ENCODE data around the gene FBRS.
A peak's percentile ranks its signal among the peaks of the same experiment; 100 is the strongest.

The FBRS gene

GRCh38 chr16:30645727-30646126, 12.5 kb upstream of the FBRS start:
- no peak for DNase-seq

DNA sequence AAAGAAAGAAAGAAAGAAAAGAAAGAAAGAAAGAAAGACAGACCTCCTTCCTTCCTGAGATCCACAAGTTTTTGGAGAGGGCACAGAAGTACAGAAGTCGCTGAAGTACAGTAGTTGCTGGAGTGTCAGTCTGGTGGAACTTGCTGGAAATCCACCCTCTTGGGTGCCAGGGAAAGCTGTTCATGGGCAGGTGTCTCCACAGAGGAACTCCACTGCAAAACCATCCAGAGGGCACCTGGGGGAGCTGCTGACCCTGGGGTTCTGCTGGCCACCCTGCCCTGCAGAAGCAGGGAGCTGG, 11.0 kb upstream of the FBRS start:
- no peak for DNase-seq

DNA sequence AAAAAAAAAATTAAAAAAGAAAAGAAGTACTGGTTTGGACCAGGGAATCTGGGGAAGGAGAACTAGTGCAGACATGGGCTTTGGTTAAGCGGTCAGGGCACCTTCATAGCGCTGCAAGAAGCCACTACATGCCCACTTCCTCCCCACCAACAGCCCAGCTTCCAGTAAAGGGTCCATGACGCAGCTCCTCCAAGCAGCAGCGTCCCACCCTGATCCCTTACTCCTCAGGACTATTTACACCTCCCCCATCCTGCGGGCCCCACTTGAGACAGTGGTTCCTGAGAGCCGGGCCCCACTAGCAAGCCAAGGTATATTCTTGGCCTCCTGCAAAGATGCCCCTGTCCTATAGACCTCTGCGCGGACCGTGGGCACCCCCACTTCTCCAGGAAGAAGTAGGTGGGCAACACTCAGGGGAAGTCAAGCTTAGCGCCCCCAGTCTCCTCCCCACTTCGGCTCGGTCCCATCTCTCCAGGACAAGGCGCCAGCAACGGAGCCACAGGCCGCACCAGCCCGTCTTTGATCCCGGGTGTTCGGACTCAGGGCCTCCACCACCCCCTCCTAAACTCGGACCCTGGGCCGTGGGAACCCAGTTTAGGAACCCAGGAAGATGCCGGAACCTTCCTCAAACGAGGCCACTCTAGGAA, 8.4 kb upstream of the FBRS start:
- no peak for DNase-seq

DNA sequence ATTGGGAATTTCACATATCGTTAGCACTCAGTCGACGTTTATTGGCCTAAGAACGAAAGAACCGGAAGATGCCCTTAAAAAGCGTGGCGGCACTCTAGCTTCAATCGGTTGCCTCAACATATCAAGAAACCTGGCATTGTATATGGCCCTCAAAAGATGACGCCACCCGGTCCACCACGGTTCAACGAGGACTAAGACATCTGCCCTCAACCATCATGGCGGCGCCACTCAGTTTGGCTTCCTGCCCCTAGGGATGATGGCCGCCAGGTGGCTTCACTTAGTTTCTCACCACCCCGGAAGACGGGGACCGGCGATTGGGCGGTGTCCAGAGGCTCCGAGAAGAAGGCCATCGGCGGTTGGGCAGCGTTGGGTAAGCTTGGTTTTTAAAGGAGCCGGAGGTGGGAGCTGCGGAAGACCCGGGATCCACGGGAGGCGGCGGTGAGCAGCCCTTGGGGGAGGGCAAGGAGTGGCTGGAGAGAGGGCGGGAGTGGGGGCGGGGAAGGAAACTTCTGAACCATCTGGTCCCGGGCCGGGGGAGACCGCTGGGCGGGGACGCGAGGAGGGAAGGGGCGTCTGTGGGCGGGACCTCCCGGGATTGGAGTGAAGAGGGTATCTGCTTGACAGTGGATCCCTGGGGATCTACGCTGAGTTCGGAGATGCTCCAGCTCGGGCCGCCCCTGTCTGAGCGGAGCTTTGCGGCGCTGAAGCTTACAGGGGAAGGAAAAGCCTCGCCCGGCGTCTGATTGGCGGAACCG, 7.7 kb upstream of the FBRS start, which contains the start of gene PRR14:
TSS of gene PRR14 (plus strand) at position 592 of the 755 bp plus-strand sequence. CDS start 686 bp downstream, outside the sequence.
- peak; percentile 100 for DNase-seq

- DNase-seq = peak; percentile 79
These were observed 6.9 kb upstream of the FBRS start for GRCh38 chr16:30651124-30652004.

DNA sequence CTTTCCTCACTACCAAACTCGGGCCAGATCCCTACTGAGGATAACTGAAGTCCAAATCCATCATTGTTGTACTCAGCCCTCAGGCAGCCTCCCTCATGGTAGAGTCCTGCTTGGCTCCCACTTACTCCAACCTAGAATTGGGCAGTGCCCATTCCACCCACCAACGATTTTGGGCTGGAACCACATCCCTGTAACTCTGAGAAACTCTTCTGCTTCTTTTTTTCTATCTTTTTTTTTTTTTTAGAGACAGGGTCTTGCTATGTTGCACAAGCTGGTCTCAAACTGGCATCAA, 6.3 kb upstream of the FBRS start:
- no peak for DNase-seq

GRCh38 chr16:30652718-30653117, 5.5 kb upstream of the FBRS start:
- no peak for DNase-seq

- DNase-seq = no peak
These were observed 3.4 kb upstream of the FBRS start for GRCh38 chr16:30654856-30655255.

GRCh38 chr16:30655815-30656347, 2.4 kb upstream of the FBRS start:
- DNase-seq = no peak

DNA sequence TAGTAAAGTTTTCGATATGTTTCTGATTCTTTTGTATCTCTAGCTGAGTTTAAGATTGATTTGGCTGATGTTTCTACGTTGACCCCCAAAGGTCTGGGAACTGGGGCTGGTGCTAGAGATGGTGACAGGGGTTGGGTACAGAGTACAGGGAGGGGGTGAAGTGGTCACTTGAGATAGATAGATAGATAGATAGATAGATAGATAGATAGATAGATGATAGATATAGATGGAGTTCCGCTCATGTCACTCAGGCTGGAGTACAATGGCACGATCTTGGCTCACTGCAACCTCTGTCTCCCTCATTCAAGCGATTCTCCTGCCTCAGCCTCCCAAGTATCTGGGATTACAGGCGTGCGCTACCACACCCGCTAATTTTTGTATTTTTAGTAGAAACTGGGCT, 1.8 kb upstream of the FBRS start:
- no peak for DNase-seq

DNA sequence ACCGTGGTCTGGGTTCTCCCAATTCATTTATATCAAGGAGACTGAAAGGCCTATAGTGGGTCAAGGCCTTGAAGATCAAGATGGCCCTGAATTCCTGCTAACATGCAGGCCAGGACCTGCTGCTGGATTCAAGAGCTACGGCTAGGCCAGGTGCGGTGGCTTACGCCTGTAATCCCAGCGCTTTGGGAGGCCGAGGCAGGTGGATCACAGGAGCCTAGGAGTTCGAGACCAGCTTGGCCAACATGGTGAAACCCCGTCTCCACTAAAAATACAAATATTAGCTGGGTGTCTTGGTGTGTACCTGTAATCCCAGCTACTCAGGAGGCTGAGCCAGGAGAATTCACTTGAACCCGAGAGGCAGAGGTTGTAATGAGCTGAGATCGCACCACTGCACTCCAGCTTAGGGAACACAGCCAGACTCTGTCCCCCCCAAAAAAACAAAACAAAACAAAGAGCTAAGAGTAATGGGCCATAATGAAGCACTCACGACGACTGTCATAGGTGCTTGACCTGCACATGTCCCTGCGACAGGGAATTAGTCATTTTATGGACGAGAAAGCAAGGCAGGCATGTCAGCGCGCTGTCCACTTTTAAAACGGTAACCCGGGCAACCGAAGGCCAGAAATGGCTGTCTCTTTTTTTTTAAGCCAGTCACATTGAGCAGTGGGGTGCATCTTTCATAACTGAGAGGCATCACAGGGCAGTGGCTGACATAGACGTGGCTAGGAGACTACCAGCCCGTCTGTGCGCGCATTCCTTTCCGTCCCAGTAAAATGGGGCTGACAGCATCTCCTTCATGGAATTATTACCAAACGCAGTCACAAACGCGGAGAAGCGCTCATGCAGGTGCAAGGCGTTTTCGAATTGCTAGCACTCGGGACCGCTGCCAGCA, 1.0 kb upstream of the FBRS start:
- DNase-seq = no peak

- peak; percentile 98 for DNase-seq
These were observed 688 bp downstream of the FBRS start for GRCh38 chr16:30658731-30659506.

DNA sequence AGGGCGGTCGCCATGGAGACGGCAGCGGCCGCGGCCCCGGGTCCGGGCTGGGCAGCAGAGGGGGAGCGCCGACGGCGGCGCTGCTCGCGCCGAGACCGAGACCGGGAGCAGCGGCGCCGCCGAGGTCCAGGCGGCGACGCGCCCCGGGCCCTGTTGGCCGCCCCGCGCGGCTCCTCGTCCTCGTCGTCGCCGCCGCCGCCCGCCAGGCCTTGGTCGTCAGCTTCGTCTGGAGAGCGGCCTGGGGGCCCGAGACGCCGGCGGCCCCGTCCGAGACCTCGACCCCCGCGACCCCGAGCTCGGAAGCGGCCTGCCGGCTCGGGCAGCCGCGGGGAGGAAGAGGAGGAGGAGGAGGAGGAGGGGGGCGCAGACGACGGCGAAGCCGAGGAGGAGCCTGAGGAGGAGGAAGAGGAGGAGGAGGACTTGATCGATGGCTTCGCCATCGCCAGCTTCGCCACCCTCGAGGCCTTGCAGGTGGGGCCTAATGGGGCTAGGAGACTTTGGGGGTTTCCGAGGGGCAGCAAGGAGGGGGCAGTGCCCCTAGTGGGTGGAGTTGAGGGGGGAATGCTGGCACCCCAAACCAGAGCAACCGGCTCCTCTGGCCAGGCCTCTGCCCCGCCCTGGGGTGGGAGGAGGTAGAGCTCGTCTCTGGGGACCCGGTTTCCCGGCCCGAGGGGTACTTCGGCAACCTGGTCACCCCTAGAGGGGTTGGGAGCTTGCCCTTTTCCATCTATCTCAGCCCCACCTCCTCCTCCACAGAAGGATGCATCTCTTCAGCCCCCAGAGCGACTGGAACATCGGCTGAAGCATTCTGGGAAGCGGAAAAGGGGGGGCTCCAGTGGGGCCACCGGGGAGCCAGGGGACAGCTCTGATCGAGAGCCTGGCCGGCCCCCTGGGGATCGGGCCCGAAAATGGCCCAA, 1.5 kb downstream of the FBRS start:
- DNase-seq = no peak

GRCh38 chr16:30660424-30661261, 2.4 kb downstream of the FBRS start:
- DNase-seq = no peak

GRCh38 chr16:30662449-30662848, 4.2 kb downstream of the FBRS start:
- no peak for DNase-seq

- DNase-seq = no peak
These were observed 4.8 kb downstream of the FBRS start for GRCh38 chr16:30663038-30663437.

GRCh38 chr16:30663820-30664219, 5.6 kb downstream of the FBRS start:
- DNase-seq = no peak

DNA sequence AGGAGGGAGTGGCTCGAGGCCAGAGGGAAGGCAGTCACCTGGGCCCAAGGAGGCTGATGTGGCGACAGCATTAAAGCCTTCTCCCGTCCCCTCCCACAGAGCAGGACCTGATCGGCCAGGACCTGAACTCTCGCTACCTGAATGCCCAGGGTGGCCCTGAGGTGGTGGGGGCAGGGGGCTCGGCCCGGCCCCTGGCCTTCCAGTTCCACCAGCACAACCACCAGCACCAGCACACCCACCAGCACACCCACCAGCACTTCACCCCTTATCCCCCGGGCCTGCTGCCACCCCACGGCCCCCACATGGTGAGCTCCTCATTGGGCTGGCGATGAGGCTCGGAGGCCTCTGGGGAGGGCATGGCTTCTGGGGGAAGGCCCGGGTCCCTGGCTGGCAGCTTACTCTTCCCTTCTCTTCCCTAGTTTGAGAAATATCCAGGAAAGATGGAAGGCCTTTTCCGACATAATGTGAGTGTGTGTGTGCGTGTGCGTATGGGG, 6.4 kb downstream of the FBRS start:
- DNase-seq = no peak

DNA sequence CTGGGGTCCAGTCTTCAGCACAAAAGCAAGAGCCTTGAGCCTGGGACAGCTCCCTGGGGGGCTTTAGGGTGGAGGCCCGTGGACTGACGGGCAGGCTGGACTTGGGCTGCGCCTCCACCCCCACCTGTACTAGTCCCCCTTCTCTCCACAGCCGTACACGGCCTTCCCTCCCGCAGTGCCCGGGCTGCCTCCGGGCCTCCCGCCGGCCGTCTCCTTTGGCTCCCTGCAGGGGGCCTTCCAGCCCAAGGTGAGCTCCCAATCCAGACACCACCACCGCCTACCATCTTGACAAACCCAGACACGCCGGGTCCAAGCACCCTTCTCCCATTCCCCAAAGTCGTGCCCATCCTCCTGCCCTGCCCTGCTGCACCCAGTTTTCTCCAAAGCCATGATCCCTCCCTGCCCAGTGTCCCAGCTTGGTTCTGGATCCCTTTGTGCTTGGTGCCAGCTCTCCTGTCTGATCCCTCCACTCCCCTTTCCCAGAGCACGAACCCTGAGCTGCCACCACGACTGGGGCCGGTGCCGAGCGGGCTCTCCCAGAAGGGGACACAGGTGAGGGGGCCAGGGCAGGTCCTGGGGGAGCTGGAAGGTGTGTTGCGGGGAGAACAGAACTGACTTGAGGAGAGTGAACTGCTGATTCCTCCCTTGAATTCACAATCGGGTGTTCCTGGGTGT, 7.1 kb downstream of the FBRS start:
- DNase-seq = no peak

All from islet precursor cell (in vitro differentiated cells).